Activated CD4-positive, alpha-beta memory T cell treated with anti-CD3 and anti-CD28 coated beads for 36 hours (primary cell): Measurements from ENCODE around the gene FASTK. TPM values are rescaled to one million over a fixed set of nuclear protein-coding genes. Genes with fewer than 3 reads are reported as not detected.

Experiments
- CTCF ChIA-PET: fragments of 350-600 bp; sonication (Branson Sonifier 250); formaldehyde crosslinking; loops from one replicate; lab custom pipeline; 2021; ENCODE audit warnings: antibody characterized with exemption, inconsistent platforms; lab: Charles Lee
- POLR2A ChIA-PET: fragments of 350-600 bp; sonication (Branson Sonifier 250); formaldehyde crosslinking; loops from one replicate; lab custom pipeline; 2021; ENCODE audit warnings: antibody characterized with exemption; lab: Charles Lee
- DNase-seq: peaks from one replicate; pipeline ENCODE4 v3.0.0-alpha.2; 2020
- H3K27ac Mint-ChIP-seq: one replicate; pipeline ENCODE4 v1.8.0; 2021; ENCODE audit warnings: mixed read lengths
- H3K27me3 Mint-ChIP-seq: one replicate; pipeline ENCODE4 v1.8.0; 2021; ENCODE audit warnings: mixed read lengths
- H3K36me3 Mint-ChIP-seq: one replicate; pipeline ENCODE4 v1.8.0; 2021; ENCODE audit warnings: mixed read lengths
- H3K4me1 Mint-ChIP-seq: one replicate; pipeline ENCODE4 v1.8.0; 2021; ENCODE audit warnings: low read depth, mixed read lengths
- H3K4me3 Mint-ChIP-seq: one replicate; pipeline ENCODE4 v1.8.0; 2021; ENCODE audit warnings: mild to moderate bottlenecking, mixed read lengths
- H3K9me3 Mint-ChIP-seq: one replicate; pipeline ENCODE4 v1.8.0; 2021; ENCODE audit warnings: mixed read lengths
- intact Hi-C: fragments of 100-400 bp; cut with micrococcal nuclease; formaldehyde crosslinking; loops from one replicate; pipeline ENCODE4 v1.15.1; 2023
- total RNA-seq, 2 experiments: library from RNA; stranded (reverse); gene quantifications; one replicate each; pipeline ENCODE4 v1.2.3, GENCODE V29; 2021

The FASTK gene
- 10 to 100 TPM; 56.8 to 57.4 TPM for total RNA-seq

- H3K4me1 Mint-ChIP-seq = peaks cover 35% of the 10 kb centered on the region
- peaks cover 11% of the 10 kb centered on the region for H3K36me3 Mint-ChIP-seq
- POLR2A ChIA-PET = interaction anchor here (0.7 to 1.5 kb wide), 4 partner anchors 9 to 62 kb away, joined by 3 to 5 read pairs (median 4); partner anchors contain the start of gene ATG9B
- H3K27me3 Mint-ChIP-seq = peaks cover 5% of the 10 kb centered on the region
- CTCF ChIA-PET = interaction anchor here (0.9 to 1.6 kb wide), 3 partner anchors 30 to 163 kb away, joined by 3 to 9 read pairs (median 4); no protein-coding TSS in a partner anchor
- peak within 1 kb of the TSS; percentile 86 for H3K27ac Mint-ChIP-seq
- no peaks in the 10 kb centered on the region for H3K9me3 Mint-ChIP-seq
- intact Hi-C loops = loop anchor here (1.0 to 2.0 kb wide), 4 partner anchors 22 to 270 kb away; partner anchors contain the start of genes ABCF2 and CHPF2
- peak within 1 kb of the TSS; percentile 98 for H3K4me3 Mint-ChIP-seq
- peak; percentile 93 for DNase-seq
These were observed at the start of gene FASTK for GRCh38 chr7:151080522-151081169. FASTK (minus strand) TSS chr7:151080809; CDS start chr7:151080766, 43 bp downstream.

GRCh38 chr7:151129960-151130591 is 49.5 kb upstream of the FASTK start:
- Mint-ChIP-seq H3K27ac (no peak overlapping the region), H3K36me3 (peaks cover 8% of the 10 kb centered on the region), H3K4me1 (no peaks in the 10 kb centered on the region), H3K27me3 (no peaks in the 10 kb centered on the region), H3K4me3 (no peak overlapping the region), H3K9me3 (no peaks in the 10 kb centered on the region)
- intact Hi-C loops = no loop called here
- ChIA-PET POLR2A (no interaction called here), CTCF (interaction anchor here (1.1 kb wide), 1 partner anchor 15 kb away, joined by 3 read pairs; no protein-coding TSS in a partner anchor)
- no peak for DNase-seq

- H3K9me3 Mint-ChIP-seq = no peaks in the 10 kb centered on the region
- H3K4me3 Mint-ChIP-seq = no peak overlapping the region
- H3K4me1 Mint-ChIP-seq = no peaks in the 10 kb centered on the region
- peaks cover 11% of the 10 kb centered on the region for H3K36me3 Mint-ChIP-seq
- no peak overlapping the region for H3K27ac Mint-ChIP-seq
- ChIA-PET CTCF (interaction anchor here (1.1 kb wide), 1 partner anchor 14 kb away, joined by 3 read pairs; no protein-coding TSS in a partner anchor), POLR2A (no interaction called here)
- intact Hi-C loops = no loop called here
- DNase-seq = no peak
- H3K27me3 Mint-ChIP-seq = no peaks in the 10 kb centered on the region
These were observed 48.7 kb upstream of the FASTK start for GRCh38 chr7:151129117-151129959.

- no peaks in the 10 kb centered on the region for H3K4me1 Mint-ChIP-seq
- no peaks in the 10 kb centered on the region for H3K9me3 Mint-ChIP-seq
- no peak overlapping the region for H3K27ac Mint-ChIP-seq
- POLR2A ChIA-PET = no interaction called here
- intact Hi-C loops = no loop called here
- CTCF ChIA-PET = interaction anchor here (1.1 kb wide), 1 partner anchor 13 kb away, joined by 3 read pairs; no protein-coding TSS in a partner anchor
- no peak for DNase-seq
- peaks cover 17% of the 10 kb centered on the region for H3K36me3 Mint-ChIP-seq
- no peaks in the 10 kb centered on the region for H3K27me3 Mint-ChIP-seq
- H3K4me3 Mint-ChIP-seq = no peak overlapping the region
These were observed 48.1 kb upstream of the FASTK start for GRCh38 chr7:151128716-151129115.

- no peaks in the 10 kb centered on the region for H3K4me1 Mint-ChIP-seq
- no peaks in the 10 kb centered on the region for H3K27me3 Mint-ChIP-seq
- no peak overlapping the region for H3K27ac Mint-ChIP-seq
- H3K36me3 Mint-ChIP-seq = peaks cover 18% of the 10 kb centered on the region
- no peaks in the 10 kb centered on the region for H3K9me3 Mint-ChIP-seq
- DNase-seq = no peak
- no peak overlapping the region for H3K4me3 Mint-ChIP-seq
- intact Hi-C loops = no loop called here
- ChIA-PET POLR2A (no interaction called here), CTCF (interaction anchor here (1.3 kb wide), 1 partner anchor 37 kb away, joined by 3 read pairs; no protein-coding TSS in a partner anchor)
These were observed 47.5 kb upstream of the FASTK start for GRCh38 chr7:151128144-151128543.

- Mint-ChIP-seq H3K36me3 (peaks cover 16% of the 10 kb centered on the region), H3K4me1 (no peaks in the 10 kb centered on the region)
These were observed 46.0 kb upstream of the FASTK start for GRCh38 chr7:151126491-151127137.

GRCh38 chr7:151125846-151126481 is 45.4 kb upstream of the FASTK start:
- H3K4me3 Mint-ChIP-seq = no peak overlapping the region
- DNase-seq = no peak
- H3K36me3 Mint-ChIP-seq = peaks cover 17% of the 10 kb centered on the region
- CTCF ChIA-PET = interaction anchor here (2.3 to 2.7 kb wide), 2 partner anchors 15 to 42 kb away, joined by 42 to 44 read pairs; partner anchors contain the start of gene GBX1
- no peaks in the 10 kb centered on the region for H3K9me3 Mint-ChIP-seq
- no peaks in the 10 kb centered on the region for H3K4me1 Mint-ChIP-seq
- POLR2A ChIA-PET = no interaction called here
- H3K27me3 Mint-ChIP-seq = no peaks in the 10 kb centered on the region
- H3K27ac Mint-ChIP-seq = no peak overlapping the region
- intact Hi-C loops = loop anchor here (2.0 kb wide), 1 partner anchor 119 kb away; no protein-coding TSS in a partner anchor

More at GRCh38 chr7:151126491-151127137, 46.0 kb upstream of the FASTK start:
- ChIA-PET POLR2A (no interaction called here), CTCF (interaction anchor here (1.3 kb wide), 1 partner anchor 39 kb away, joined by 3 read pairs; no protein-coding TSS in a partner anchor)
- Mint-ChIP-seq H3K9me3 (no peaks in the 10 kb centered on the region), H3K27ac (no peak overlapping the region), H3K4me3 (no peak overlapping the region), H3K27me3 (no peaks in the 10 kb centered on the region)
- intact Hi-C loops = no loop called here
- DNase-seq = no peak

GRCh38 chr7:151125470-151125845 is 44.8 kb upstream of the FASTK start:
- Mint-ChIP-seq H3K4me3 (no peak overlapping the region), H3K27me3 (no peaks in the 10 kb centered on the region), H3K27ac (no peak overlapping the region), H3K4me1 (no peaks in the 10 kb centered on the region), H3K36me3 (peaks cover 15% of the 10 kb centered on the region), H3K9me3 (no peaks in the 10 kb centered on the region)
- POLR2A ChIA-PET = no interaction called here
- CTCF ChIA-PET = interaction anchor here (2.3 to 2.7 kb wide), 2 partner anchors 15 to 43 kb away, joined by 42 to 44 read pairs; partner anchors contain the start of gene GBX1
- intact Hi-C loops = loop anchor here (2.0 kb wide), 1 partner anchor 119 kb away; no protein-coding TSS in a partner anchor
- DNase-seq = no peak

- CTCF ChIA-PET = interaction anchor here (0.8 to 2.7 kb wide), 22 partner anchors 10 to 496 kb away, joined by 3 to 44 read pairs (median 7); partner anchors contain the start of genes ABCF2 and GBX1
- intact Hi-C loops = loop anchor here (1.0 to 2.0 kb wide), 3 partner anchors 47 to 178 kb away; no protein-coding TSS in a partner anchor
- DNase-seq = no peak
- Mint-ChIP-seq H3K36me3 (peaks cover 15% of the 10 kb centered on the region), H3K4me3 (no peak overlapping the region), H3K4me1 (no peaks in the 10 kb centered on the region), H3K27me3 (no peaks in the 10 kb centered on the region), H3K27ac (no peak overlapping the region), H3K9me3 (no peaks in the 10 kb centered on the region)
- POLR2A ChIA-PET = no interaction called here
These were observed 44.3 kb upstream of the FASTK start for GRCh38 chr7:151124899-151125399.

GRCh38 chr7:151124481-151124880 is 43.9 kb upstream of the FASTK start:
- no peaks in the 10 kb centered on the region for H3K9me3 Mint-ChIP-seq
- no peaks in the 10 kb centered on the region for H3K4me1 Mint-ChIP-seq
- no peaks in the 10 kb centered on the region for H3K27me3 Mint-ChIP-seq
- ChIA-PET CTCF (interaction anchor here (0.6 to 2.7 kb wide), 43 partner anchors 9 to 496 kb away, joined by 3 to 44 read pairs (median 5); partner anchors contain the start of genes ABCB8, ABCF2 and GBX1), POLR2A (no interaction called here)
- no peak for DNase-seq
- intact Hi-C loops = loop anchor here (1.0 to 2.0 kb wide), 3 partner anchors 48 to 179 kb away; no protein-coding TSS in a partner anchor
- peaks cover 15% of the 10 kb centered on the region for H3K36me3 Mint-ChIP-seq
- no peak overlapping the region for H3K4me3 Mint-ChIP-seq
- H3K27ac Mint-ChIP-seq = no peak overlapping the region
